Testis (tissue), 2 donors: ENCODE results near the gene MAPRE3.

Experiments used
- CTCF ChIP-seq, 3 experiments: fragments of 450-650 bp in 2 of 3; fragments of 200-600 bp in 1 of 3; sonication (generic) in 1 of 3; IDR thresholded peaks; one replicate each; pipeline ENCODE4 v1.5.1; 2016 to 2019; ENCODE audit warnings: antibody characterized with exemption in 3 of 3, mild to moderate bottlenecking in 2 of 3, moderate library complexity in 1 of 3
- POLR2A ChIP-seq: fragments of 450-650 bp; IDR thresholded peaks from one replicate; pipeline ENCODE4 v1.6.1; 2017; ENCODE audit warnings: antibody characterized with exemption, mild to moderate bottlenecking, moderate library complexity

GRCh38 chr2:26950246-26950645 is 20.2 kb upstream of the MAPRE3 start:
- TF ChIP-seq POLR2A, result no peak
- TF ChIP-seq CTCF (IDR thresholded peaks at IDR 0.05), result no peak
